CD4-positive, alpha-beta T cell treated with Interleukin-17A for 1 hour (primary cell): Measurements from ENCODE around the gene GPR33.
"Not testable (repeated sequence)": the region's sequence is repeated elsewhere in the genome, so short reads cannot be mapped to it uniquely, and the experiment has no call there.

ENCODE experiments used
- DNase-seq: peaks from one replicate; pipeline ENCODE4 v3.0.0-alpha.2; 2020

The GPR33 gene

DNA sequence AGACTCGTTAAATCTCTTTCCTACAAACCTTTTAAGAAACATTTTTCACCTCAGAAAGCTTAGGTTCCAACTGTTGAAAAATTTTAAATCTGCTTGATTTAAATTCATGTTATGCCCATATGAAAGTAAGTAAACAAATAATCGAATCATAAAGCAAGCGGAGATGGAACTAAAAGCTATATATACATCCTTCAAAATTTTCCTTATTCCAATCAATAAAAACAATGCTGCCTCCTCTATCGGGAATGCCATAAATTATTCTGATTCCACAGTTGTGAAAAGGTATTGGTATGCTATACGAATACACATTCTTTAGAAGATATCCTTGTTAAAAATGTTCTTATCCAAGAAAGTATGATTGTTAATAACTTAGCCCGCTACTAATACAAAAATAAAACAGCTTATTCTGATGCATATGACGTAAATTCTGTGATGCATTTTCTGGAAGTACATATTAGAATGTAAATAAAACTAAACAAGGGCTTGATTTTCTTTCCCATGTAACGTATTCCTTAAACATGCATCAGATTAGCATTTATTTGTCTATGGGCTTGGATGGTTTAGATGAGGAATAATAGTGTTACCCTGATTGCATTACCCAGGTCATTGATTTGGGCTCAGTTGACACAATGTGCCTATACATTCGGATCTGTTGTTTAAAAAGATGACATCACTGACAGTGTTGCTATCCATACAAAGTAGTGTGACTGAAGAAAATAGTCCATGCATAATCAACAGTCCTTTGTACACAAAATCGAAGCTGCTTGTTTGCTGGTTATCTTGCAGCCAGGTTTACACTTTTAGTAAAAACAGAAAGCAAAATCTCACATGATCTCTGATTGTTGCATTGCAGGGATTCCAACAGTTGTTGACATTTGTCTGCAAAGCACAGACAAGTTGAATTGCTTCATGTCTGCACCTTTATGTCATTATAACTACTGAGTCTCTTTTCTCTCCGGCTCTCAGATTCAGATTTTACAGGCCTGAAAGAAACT is 29.9 kb downstream of the GPR33 start:
- no peak for DNase-seq

DNA sequence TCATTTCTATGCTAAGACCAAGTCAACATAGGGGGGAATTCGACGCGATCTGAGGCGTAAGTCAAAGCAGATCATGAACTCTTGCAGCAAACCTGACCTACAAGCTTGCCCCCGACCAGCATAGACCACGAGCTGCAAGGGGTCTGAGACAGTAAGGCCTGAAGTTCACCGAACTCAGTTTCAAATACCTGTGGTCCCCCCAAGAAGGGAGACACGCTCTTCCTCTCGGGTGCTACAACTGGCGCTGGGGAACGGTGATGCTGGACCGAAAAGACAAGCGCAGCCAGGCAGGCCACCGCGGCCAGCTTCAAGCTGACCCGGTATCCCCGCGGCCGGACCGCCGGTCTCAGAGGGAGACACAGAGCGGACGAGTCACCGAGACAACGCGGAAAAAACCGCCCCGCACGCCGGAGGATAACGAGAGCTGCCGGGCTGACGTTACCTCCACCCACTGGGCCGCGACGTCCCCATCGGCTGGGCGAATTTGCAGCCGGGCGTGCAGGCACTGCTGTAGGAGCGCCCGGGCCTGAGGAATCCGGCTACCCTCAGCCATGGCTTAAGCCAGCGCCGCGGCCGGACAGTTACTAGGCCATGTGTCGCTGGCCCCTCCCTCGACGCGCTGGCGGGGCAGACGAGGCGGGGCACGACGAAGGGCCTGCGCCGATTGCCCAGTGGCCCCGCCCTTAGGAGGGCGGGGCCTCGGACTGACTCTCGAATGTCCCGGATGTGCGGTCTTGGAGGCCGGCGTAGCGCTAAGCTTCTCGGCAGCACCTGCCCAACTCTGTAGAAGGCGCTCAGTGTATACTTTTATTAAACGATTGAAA is 30.8 kb downstream of the GPR33 start, which contains the start of gene DTD2:
DTD2 (minus strand) TSS at position 666 of the 824 bp plus-strand sequence; CDS start at position 553, 113 bp downstream.
- peak; percentile 93 for DNase-seq

DNA sequence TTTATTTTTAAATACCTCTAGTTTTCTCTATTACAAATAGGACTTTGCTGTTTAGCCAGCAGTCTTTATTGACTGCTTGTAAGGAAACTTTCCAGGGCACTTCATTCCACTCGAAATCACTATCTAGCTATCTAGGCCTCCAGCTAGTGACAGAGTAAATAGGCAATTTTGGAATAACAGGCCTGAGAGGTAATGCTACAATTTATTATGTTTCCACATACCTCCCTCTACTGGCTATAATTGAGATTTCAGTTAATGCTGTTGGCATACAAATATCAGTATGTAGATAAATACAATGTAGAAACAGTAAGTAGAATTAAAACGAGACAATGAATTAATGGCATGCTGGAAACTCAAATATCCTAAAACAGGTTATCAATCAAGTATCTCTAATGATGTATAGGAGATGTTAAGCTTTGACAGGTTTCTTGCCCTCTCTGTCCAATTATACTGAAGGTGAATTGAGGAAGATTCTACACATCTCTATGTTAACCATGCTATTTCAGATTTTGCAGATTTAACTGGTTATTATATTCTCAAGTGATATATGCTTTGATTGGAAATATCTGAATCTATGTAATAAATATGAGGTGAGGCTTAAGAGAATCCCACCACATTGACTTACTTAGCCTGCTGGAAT is 37.7 kb downstream of the GPR33 start:
- peak; percentile 33 for DNase-seq

DNA sequence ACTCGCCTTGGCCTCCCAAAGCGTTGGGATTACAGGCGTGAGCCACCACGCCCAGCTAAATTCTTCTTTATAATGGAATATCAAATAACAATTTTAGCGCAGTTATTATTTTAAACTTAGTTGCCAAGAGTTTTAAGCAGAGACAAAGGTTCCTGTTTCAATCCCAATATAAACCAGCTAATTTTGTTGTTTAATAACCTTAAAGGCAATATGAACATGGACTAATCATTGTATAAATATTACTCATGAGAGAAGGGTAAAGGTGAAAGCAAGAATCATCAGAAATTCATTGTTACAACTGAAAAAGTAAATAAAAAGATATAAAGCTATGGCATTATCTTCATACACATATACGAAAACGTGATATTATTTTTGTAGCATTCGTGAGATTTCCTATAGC is 38.7 kb downstream of the GPR33 start:
- DNase-seq: no peak

DNA sequence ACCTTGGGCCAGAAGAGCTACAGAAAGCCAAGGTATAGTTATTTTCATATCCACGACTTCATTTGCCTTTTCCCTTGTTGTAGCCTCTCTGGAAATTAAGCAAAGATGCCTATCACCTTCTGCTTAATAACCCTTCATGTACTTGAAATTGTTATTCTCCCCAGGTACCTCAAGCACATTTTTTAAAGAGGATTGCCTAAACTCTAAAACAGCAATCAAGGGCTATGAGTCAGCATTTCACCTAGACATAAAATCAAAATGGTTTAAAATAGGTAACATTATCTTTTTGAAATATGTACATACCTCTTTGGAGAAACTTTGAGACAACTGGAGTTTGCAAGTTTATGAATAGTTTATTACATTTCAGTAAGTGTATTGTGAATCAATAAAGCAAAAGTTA is 42.1 kb downstream of the GPR33 start:
- no peak for DNase-seq

DNA sequence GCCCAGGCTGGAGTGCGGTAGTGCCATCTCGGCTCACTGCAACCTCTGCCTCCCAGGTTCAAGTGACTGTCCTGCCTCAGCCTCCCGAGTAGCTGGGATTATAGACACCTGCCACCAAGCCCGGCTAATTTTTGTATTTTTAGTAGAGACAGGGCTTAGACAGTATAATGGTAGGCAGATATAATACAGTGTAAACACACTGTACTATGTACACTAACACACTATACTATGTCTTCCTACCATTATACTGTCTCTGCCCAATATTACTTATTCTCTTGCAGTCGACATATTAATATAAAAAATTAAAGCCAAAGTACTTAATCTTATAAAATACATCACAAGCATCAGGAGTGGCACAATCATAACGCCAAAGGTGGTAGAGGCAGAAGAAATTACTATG is 45.6 kb downstream of the GPR33 start:
- no peak for DNase-seq

DNA sequence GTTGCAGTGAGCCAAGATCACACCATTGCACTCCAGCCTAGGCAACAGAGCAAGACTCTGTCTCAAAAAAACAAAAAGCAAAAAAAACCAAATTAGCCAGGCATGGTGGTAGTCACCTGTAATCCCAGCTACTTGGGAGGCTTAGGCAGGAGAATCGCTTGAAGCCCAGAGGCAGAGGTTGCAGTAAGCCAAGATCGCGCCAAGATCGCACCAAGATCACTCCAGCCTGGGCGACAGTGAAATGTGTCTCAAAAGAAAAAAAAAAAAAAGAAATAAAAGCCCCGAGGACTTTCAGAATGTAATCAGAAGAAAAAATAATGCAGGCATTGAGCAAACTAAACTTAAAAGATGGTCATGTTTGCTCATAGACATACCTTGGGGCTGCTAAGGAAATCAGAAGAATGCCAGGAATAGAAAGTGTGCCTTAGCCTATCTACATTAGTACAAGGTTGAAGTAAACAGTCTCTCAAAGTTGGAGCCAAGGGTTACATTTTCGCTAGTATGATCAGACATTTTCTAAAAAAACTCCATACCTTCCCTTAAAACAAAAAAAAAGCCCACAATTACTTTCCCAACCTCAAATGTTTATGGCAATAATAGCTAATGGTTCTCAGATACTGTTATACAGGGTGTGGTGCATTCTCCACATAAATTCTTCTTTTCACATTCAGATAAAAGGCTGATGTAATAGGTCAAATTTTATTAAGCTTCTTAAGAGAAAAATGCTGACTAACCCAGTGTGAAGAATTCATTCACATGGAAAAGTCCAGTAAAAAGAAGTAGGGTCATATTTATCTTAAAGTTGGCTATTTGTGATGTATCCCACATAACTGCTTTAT is 46.3 kb downstream of the GPR33 start:
- DNase-seq: no peak

DNA sequence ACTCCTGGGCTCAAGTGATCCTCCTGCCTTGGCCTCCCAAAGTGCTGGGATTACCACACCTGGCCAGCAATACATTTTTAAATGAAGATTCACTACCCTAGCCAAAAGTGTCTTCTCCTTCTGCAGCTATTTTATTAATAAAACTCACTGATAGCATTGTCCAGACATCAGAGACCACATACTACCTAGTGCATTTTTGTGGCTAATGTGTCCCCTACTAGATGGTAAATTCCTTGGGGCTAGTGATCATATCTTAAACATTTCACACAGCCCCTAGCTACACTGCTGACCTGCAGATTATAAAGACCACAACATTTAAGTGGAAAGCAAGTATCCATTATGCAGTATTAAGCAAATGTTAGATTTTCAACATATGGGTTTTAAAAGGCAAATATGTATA is 47.6 kb downstream of the GPR33 start:
- DNase-seq: no peak

DNA sequence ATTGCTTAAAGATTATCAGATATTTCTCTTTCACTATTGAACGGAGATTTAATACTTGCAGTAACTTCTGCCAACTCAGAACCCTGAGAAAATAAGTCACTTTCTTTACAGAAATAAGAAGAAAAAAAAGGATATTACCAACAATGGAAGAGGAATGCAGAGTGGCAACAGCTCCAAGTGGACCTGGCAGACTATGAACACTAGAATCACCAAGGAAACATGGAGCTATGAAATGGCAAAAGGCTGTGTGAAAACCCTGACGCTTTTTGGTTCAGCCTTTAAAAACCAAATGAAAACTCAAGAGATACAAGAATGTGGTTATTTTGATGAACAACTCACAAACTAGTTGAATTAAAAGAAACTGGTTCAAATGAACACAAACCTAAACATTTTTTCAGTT is 48.3 kb downstream of the GPR33 start:
- no peak for DNase-seq

DNA sequence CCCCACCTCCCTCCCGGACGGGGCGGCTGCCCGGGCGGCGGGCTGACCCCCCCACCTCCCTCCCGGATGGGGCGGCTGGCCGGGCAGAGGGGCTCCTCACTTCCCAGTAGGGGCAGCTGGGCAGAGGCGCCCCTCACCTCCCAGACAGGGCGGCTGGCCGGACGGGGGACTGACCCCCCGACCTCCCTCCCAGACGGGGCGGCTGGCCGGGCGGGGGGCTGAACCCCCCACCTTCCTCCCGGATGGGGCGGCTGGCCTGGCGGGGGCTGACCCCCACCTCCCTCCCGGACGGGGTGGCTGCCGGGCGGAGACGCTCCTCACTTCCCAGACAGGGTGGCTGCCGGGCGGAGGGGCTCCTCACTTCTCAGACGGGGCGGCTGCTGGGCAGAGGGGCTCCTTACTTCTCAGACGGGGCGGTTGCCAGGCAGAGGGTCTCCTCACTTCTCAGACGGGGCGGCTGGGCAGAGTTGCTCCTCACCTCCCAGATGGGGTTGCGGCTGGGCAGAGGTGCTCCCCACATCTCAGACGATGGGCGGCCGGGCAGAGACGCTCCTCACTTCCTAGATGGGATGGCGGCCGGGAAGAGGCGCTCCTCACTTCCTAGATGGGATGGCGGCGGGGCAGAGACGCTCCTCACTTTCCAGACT is 50.7 kb downstream of the GPR33 start:
- not testable (repeated sequence) for DNase-seq

DNA sequence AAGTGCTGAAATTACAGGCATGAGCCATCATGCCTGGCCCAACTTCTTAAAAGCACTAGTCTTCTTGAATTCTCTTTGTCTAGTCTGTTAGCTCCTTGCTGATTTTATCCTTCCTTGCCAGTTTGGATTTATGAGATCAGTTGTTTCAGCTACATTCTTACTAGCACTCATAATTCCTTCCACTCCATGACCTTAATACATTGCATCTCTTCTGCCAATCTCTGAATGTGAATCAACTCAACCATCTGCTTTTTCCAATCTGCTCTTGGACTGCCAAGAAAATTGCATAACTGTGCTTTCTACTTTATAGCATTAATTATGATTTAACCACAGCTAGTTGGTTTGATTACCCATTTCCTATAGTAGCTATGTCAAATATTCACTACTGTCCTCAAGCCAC is 52.6 kb downstream of the GPR33 start:
- no peak for DNase-seq
